Ovary (tissue), 9 donors: ENCODE data around the gene AKIRIN1. TPM values are rescaled to one million over a fixed set of nuclear protein-coding genes. Genes with fewer than 3 reads are reported as not detected.

Experiments
- DNase-seq, 5 donors: peaks; one replicate each; pipeline ENCODE4 v3.0.0-alpha.2; 2019 to 2020
- H3K27ac ChIP-seq, 2 donors: fragments of 200-600 bp; one replicate each; pipeline versions ENCODE4 v1.5.1 to v1.8.0; 2019 to 2022
- H3K27me3 ChIP-seq: fragments of 200-600 bp; one replicate; pipeline ENCODE4 v1.8.0; 2022
- H3K36me3 ChIP-seq: fragments of 200-600 bp; sonication (generic); one replicate; pipeline ENCODE4 v1.5.1; 2019
- H3K4me1 ChIP-seq: one replicate; pipeline ENCODE4 v1.8.1; 2013; ENCODE audit warnings: mild to moderate bottlenecking, moderate library complexity; ENCODE audit not compliant: insufficient read depth
- H3K4me3 ChIP-seq: fragments of 200-600 bp; sonication (generic); one replicate; pipeline ENCODE4 v1.5.1; 2017
- H3K9me3 ChIP-seq, 2 donors: fragments of 200-600 bp in 1 of 2; sonication (generic) in 1 of 2; one replicate each; pipeline versions ENCODE4 v1.5.1 to v1.8.1; 2013 to 2019; ENCODE audit warnings: mild to moderate bottlenecking in 1 of 2, moderate library complexity in 1 of 2
- CTCF ChIP-seq, 3 donors: fragments of 450-650 bp in 2 of 3; fragments of 200-600 bp in 1 of 3; IDR thresholded peaks; one replicate each; pipeline versions ENCODE4 v1.5.1 to v1.8.0; 2016 to 2022; ENCODE audit warnings: antibody characterized with exemption in 3 of 3, mild to moderate bottlenecking in 1 of 3
- EP300 ChIP-seq: sonication (generic); formaldehyde crosslinking; IDR thresholded peaks from one replicate; pipeline ENCODE4 v1.6.1; 2017; ENCODE audit warnings: antibody characterized with exemption
- POLR2A ChIP-seq: fragments of 450-650 bp; IDR thresholded peaks from one replicate; pipeline ENCODE4 v1.6.1; 2017; ENCODE audit warnings: antibody characterized with exemption, mild to moderate bottlenecking, moderate library complexity
- WGBS, 3 donors: extraction: QIAGEN DNeasy Blood & Tissue Kit in 1 of 3; methylation state at CpG; one replicate each; pipeline versions ENCODE4 v1.1.5 to v1.1.7; 2013 to 2017; 5-methylcytosine and 5-hydroxymethylcytosine counted together
- intact Hi-C, 4 donors: fragments of 100-400 bp; cut with DNase I; formaldehyde crosslinking; loops; one replicate each; pipeline versions ENCODE4 v1.11.0 to v1.15.1; 2022 to 2023
- polyA plus RNA-seq, 2 donors: library from polyadenylated mRNA; stranded (reverse); fragments of 200-250 nt in 1 of 2; fragments of 350-450 nt in 1 of 2; fragmentation: Illumina TruSeq in 1 of 2; extraction: RNeasy Lipid Tissue Mini Kit (QIAGEN cat#74804) in 1 of 2; gene quantifications; one replicate each; pipeline ENCODE4 v1.2.3, GENCODE V29; 2013 to 2014
- total RNA-seq, 7 donors: library from RNA; depleted of rRNA in 2 of 7; stranded (reverse); fragments of >200 nt in 2 of 7; fragmentation: NEBNext Ultra II Directional in 3 of 7; extraction: Animal tissue kit (Norgen Biotek cat#: 25700) in 3 of 7; gene quantifications; one replicate each; pipeline versions ENCODE4 v1.1.0 to v1.2.4, GENCODE V29; 2016 to 2023
- donor health status: DM: no; HTN: no; CAD: no; lungs with moderate emphysema.
- donor health status: DM: no; HTN: no; CAD: no.
- donor health status: Bipolar disorder and iron deficiency.
- donor health status: DM: yes; HTN: yes; CAD: no.
- donor health status: DM: no; HTN: no; CAD: no.
- donor health status: DM: yes; HTN: yes; CAD: no.

Gene AKIRIN1
- total and polyA plus RNA-seq, 9 donors, result 14.9 to 64.6 (median 42.4) TPM

- H3K4me1 ChIP-seq, result no peaks in the 10 kb centered on the region
- DNase-seq, result no peak
- TF ChIP-seq EP300, result no peak
- TF ChIP-seq POLR2A, result no peak
- no peak for TF ChIP-seq CTCF (IDR thresholded peaks at IDR 0.05)
- WGBS, 3 donors, result 90 to 94% (median 90%) methylated on average over 3 of the region's 3 CpGs
- no peak overlapping the region for H3K27ac ChIP-seq
- no peaks in the 10 kb centered on the region for H3K36me3 ChIP-seq
- H3K4me3 ChIP-seq, result no peak overlapping the region
- intact Hi-C loops, result no loop called here
- no peaks in the 10 kb centered on the region for H3K27me3 ChIP-seq
- no peaks in the 10 kb centered on the region for H3K9me3 ChIP-seq
Measured at GRCh38 chr1:39043513-39043912, 52.4 kb downstream of the AKIRIN1 start.

GRCh38 chr1:39044762-39045161 is 53.7 kb downstream of the AKIRIN1 start:
- intact Hi-C loops, result no loop called here
- WGBS, 3 donors, result 81 to 86% (median 83%) methylated on average over 1 of the region's 1 CpG
- H3K4me3 ChIP-seq, result no peak overlapping the region
- no peaks in the 10 kb centered on the region for H3K4me1 ChIP-seq
- H3K36me3 ChIP-seq, result no peaks in the 10 kb centered on the region
- no peak for DNase-seq
- H3K27ac ChIP-seq, result no peak overlapping the region
- H3K9me3 ChIP-seq, result no peaks in the 10 kb centered on the region
- TF ChIP-seq POLR2A (no peak), CTCF (IDR thresholded peaks at IDR 0.05) (no peak), EP300 (no peak)
- H3K27me3 ChIP-seq, result no peaks in the 10 kb centered on the region

- TF ChIP-seq EP300 (no peak), CTCF (IDR thresholded peaks at IDR 0.05) (no peak), POLR2A (no peak)
Measured at GRCh38 chr1:39045231-39045630, 54.2 kb downstream of the AKIRIN1 start.

GRCh38 chr1:39046613-39047210 is 55.6 kb downstream of the AKIRIN1 start:
- Histone ChIP-seq H3K4me3 (no peak overlapping the region), H3K4me1 (no peaks in the 10 kb centered on the region), H3K27ac (no peak overlapping the region), H3K27me3 (no peaks in the 10 kb centered on the region), H3K36me3 (no peaks in the 10 kb centered on the region), H3K9me3 (no peaks in the 10 kb centered on the region)
- no peak for TF ChIP-seq EP300
- no peak for TF ChIP-seq POLR2A
- no peak for TF ChIP-seq CTCF (IDR thresholded peaks at IDR 0.05)
- WGBS, 3 donors, result 41 to 62% (median 43%) methylated on average over 6 of the region's 6 CpGs
- intact Hi-C loops, result no loop called here
- DNase-seq, result no peak

More at GRCh38 chr1:39045231-39045630, 54.2 kb downstream of the AKIRIN1 start:
- Histone ChIP-seq H3K27ac (no peak overlapping the region), H3K36me3 (no peaks in the 10 kb centered on the region), H3K27me3 (no peaks in the 10 kb centered on the region), H3K4me3 (no peak overlapping the region), H3K4me1 (no peaks in the 10 kb centered on the region), H3K9me3 (no peaks in the 10 kb centered on the region)
- WGBS, 3 donors, result 78 to 89% (median 86%) methylated on average over 8 of the region's 8 CpGs
- DNase-seq, result no peak
- intact Hi-C loops, result no loop called here
